GM21515 (cell line): ENCODE measurements around the gene TMCC1.
"Not testable (repeated sequence)": the region's sequence is repeated elsewhere in the genome, so short reads cannot be mapped to it uniquely, and the experiment has no call there.

Experiments used
- ATAC-seq: cut with Tn5 transposase; IDR thresholded peaks from one replicate; pipeline ENCODE4 v1.9.1; 2021; ENCODE audit not compliant: unreplicated experiment

Gene TMCC1

GRCh38 chr3:129837065-129837642 lies 56.4 kb downstream of the TMCC1 start:
- no peak for ATAC-seq

DNA sequence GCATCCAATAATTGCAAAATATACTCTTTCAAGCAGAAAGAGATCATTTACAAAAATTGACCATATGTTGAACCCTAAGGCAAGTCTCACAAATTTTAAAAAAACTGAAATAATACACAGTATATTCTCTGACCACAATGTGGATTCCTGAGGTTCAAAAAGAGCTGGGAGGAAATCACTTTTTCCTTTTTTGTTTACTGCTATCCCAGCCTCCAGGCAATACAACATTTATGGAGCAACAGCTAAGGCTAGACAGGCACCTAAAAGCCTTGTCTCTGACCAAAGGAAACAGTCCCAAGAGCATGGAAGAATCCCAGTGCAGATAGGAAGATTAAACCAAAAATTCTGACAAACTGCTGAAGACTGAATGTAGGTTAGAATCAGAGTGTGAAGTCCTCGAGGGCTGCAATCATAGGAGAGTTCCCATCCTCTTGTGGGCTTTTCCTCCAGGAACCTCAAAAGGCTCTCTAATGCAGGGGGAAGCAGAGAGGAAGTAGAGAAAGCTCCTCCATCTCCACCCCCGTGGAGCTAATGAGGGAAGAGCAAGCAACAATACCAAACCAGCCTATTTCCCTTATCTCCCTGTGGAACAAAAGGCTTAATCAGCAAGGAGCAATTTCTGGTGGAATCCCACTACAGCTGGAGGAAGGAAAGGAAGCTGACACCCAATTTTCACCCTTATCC lies 57.0 kb downstream of the TMCC1 start:
- no peak for ATAC-seq

- no peak for ATAC-seq
These were observed 58.3 kb downstream of the TMCC1 start for GRCh38 chr3:129835198-129835597.

- ATAC-seq, result no peak
These were observed 58.9 kb downstream of the TMCC1 start for GRCh38 chr3:129834580-129834979.

DNA sequence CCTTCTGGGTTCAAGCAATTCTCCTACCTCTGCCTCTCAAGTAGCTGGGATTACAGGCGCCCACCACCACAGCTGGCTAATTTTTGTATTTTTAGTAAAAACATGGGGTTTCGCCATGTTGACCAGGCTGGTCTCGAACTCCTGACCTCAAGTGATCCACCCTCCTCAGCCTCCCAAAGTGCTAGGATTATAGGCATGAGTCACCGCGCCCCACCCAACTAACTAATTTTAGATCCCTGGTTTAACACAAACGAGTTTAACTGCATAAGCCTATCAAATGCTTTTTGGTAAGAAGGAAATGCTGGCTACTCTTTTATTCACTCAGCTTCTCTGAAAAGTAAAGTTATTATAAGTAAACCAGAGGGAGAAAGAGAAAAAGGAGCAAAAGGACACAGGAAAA lies 61.6 kb downstream of the TMCC1 start:
- not testable (repeated sequence) for ATAC-seq

GRCh38 chr3:129831503-129831902 lies 62.0 kb downstream of the TMCC1 start:
- ATAC-seq, result no peak

GRCh38 chr3:129829640-129830039 lies 63.9 kb downstream of the TMCC1 start:
- ATAC-seq, result no peak

DNA sequence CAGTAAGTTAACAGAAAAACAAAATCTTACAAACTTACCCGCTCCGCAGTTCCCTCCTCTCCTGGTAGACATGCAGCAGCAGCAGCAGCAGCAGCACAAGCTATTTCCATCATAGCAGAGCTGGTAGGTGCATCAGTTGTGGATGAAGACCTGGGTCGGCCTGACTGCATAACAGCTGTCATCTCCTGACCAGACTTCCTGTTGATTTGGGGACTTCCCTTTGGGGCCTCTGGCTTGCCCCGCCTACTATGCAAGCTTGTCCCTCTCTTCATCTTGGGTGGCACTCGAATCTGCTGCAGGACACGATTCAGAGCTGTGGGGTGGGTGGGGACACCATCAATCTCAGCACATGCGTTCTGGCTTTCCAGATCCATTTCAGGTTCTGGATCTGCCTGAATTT lies 65.7 kb downstream of the TMCC1 start:
- ATAC-seq, result peak; percentile 82

DNA sequence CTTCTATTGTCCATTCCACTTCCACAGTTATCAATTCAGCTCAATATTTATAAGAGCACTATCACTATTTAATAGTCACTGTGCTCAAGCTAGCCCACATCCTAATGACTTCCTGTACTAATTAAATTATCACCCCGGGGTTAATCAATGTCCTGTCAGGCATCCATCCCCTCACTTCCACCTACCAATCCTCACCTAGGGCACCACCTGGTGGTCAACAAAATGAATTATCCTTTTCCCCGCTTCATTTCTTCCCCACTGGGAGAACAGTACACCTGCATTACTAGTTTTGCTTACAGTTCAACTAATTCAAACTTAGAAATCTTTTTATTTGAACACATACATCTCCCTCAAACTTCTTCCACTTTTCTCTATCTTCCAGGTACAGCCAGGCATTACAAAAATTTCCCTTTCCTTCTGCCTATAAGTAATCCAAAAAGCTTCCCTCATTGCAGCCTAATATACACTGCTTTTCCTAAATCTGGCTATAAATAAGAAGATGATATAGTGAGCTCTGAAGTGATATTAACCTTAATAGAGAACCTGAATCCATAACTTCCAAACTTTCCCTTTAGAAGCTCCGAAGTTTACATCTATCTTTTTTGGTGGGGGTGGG lies 68.5 kb downstream of the TMCC1 start:
- ATAC-seq, result peak; percentile 48

DNA sequence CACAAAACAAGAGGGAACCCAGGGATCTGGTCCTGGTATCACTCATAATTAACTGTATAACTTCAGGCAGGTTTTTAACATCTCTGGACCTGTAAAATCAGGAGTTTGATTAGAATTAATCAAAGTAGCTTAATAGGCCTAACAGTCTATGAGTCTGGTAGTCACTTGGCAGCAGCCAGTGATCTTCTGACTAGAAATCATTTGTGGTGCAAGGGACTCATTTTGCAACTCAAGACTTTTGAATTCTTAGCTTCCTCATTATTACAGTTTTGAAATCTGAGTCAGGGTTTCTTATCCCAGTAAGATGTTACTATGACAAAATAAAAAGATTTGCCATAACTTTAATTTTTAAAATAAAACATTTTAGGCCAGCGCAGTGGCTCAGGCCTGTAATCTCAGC lies 70.8 kb downstream of the TMCC1 start:
- no peak for ATAC-seq

GRCh38 chr3:129822241-129822640 lies 71.3 kb downstream of the TMCC1 start:
- ATAC-seq, result no peak

- ATAC-seq, result no peak
These were observed 72.9 kb downstream of the TMCC1 start for GRCh38 chr3:129820587-129820986.

GRCh38 chr3:129812589-129812988 lies 80.9 kb downstream of the TMCC1 start:
- ATAC-seq, result no peak

GRCh38 chr3:129809297-129809696 lies 84.2 kb downstream of the TMCC1 start:
- ATAC-seq, result no peak

GRCh38 chr3:129796146-129796545 lies 97.4 kb downstream of the TMCC1 start:
- ATAC-seq, result no peak

- ATAC-seq, result no peak
These were observed 98.1 kb downstream of the TMCC1 start for GRCh38 chr3:129795186-129796010.

GRCh38 chr3:129794311-129795185 lies 99.0 kb downstream of the TMCC1 start:
- ATAC-seq, result no peak

DNA sequence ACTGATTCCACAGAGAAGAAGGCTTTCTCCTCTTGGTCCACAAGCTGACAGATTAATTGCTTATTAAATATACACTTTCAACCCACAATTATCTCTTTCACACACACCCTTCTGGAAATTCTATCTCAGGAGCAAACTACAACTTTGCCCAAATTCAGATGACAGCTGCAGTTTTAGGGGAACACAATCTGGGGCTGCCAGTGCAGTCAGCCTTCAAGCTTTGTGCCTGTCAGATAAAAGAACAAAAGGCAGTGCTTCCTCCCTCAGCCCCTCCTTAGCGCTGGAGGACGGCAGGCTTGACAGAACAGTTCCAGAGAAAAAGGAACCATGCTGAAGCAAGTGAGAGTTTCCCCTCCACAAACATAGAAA lies 99.6 kb downstream of the TMCC1 start:
- ATAC-seq, result no peak

GRCh38 chr3:129793319-129793718 lies 100.2 kb downstream of the TMCC1 start:
- ATAC-seq, result no peak

DNA sequence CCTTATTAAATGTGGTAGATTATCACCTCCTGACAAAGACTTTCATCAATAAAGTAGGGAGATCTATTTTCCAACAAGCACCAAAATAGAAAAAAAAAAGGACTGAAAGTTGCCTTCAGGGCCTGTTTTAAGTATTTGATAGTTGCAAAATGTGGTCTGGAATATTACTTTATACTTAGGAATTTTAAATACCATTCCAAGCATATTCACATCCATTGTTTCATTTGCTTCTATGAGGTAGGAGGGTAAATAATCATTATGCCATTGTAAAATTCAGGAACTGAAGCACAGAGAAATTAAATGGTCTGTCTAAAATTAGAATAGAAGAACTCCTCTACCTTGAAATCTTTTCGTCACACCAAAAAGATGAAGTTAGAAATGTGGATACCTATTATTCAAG lies 110.0 kb downstream of the TMCC1 start:
- ATAC-seq, result no peak

GRCh38 chr3:129778871-129779270 lies 114.6 kb downstream of the TMCC1 start:
- no peak for ATAC-seq
